HepG2 (cell line): ENCODE data around the gene TUBB4B. TPM values are rescaled to one million over a fixed set of nuclear protein-coding genes. Genes with fewer than 3 reads are reported as not detected.

Source experiments
- ATAC-seq: fragments of 200-7000 bp; cut with Tn5 transposase; 3 replicates; pipeline ENCODE4 v1.9.1; 2020; ENCODE audit warnings: mild to moderate bottlenecking, moderate library complexity
- BruUV-seq: library from RNA; stranded (reverse); fragments of 400-500 nt; replicated peaks from 2 replicates; lab custom pipeline; 2021; lab: Mats Ljungman, UMichigan
- CTCF ChIA-PET: fragments of 300-600 bp; formaldehyde crosslinking; extraction: SDS; loops from one replicate; lab custom pipeline; 2021; ENCODE audit warnings: low total read pairs, inconsistent platforms, low intra/inter-chr PET ratio; lab: Yijun Ruan, JAX
- POLR2A ChIA-PET: fragments of 350-600 bp; sonication (Branson Sonifier 250); formaldehyde crosslinking; loops from one replicate; lab custom pipeline; 2020; ENCODE audit warnings: antibody characterized with exemption, inconsistent platforms; lab: Yijun Ruan, JAX
- DNase-seq: peaks from one replicate; pipeline ENCODE4 v3.0.0-alpha.2; 2015; ENCODE audit warnings: low spot score
- FAIRE-seq: peaks from 3 replicates; lab custom pipeline; 2011; peaks lifted over from hg19 to GRCh38; lab: Jason Lieb, UNC
- H2AFZ ChIP-seq: one replicate; pipeline ENCODE4 v1.6.1; 2011; ENCODE audit warnings: low read length, inconsistent platforms
- H3K27ac ChIP-seq: fragments of 300-600 bp; 3 replicates; pipeline ENCODE4 v1.8.0; 2011; ENCODE audit warnings: mixed run types, mild to moderate bottlenecking, mixed read lengths, low read length, inconsistent platforms; ENCODE audit not compliant: insufficient read depth; ENCODE audit errors: extremely low read length
- H3K27me3 ChIP-seq, 2 experiments: fragments of 200-600 bp in 1 of 2; 2 replicates in 1 of 2; 3 replicates in 1 of 2; pipeline versions ENCODE4 v1.6.0 to v1.8.0; 2011; ENCODE audit warnings: low read length in 2 of 2, mild to moderate bottlenecking in 2 of 2, moderate library complexity in 2 of 2, inconsistent platforms in 1 of 2; ENCODE audit not compliant: insufficient read depth in 2 of 2, control insufficient read depth in 1 of 2
- H3K36me3 ChIP-seq, 2 experiments: fragments of 200-600 bp in 1 of 2; replicated peaks in 1 of 2; 2 replicates in 1 of 2; 3 replicates in 1 of 2; pipeline versions ENCODE4 v1.5.1 to v1.8.0; 2011; ENCODE audit warnings: low read length in 2 of 2, inconsistent platforms in 1 of 2; ENCODE audit not compliant: insufficient read depth in 2 of 2, control insufficient read depth in 1 of 2
- H3K4me1 ChIP-seq: 2 replicates; pipeline ENCODE4 v1.5.1; 2012; ENCODE audit warnings: low read length, inconsistent platforms; ENCODE audit not compliant: insufficient read depth
- H3K4me2 ChIP-seq: 2 replicates; pipeline ENCODE4 v1.6.0; 2011; ENCODE audit warnings: low read depth, low read length, inconsistent platforms
- H3K4me3 ChIP-seq, 3 experiments: fragments of 200-600 bp in 1 of 3; sonication (generic), shearing (Covaris generic) in 1 of 3; replicated peaks in 1 of 3; 2 replicates each; pipeline ENCODE4 v1.5.1; 2011 to 2016; ENCODE audit warnings: low read length in 3 of 3, inconsistent platforms in 2 of 3, low read depth in 2 of 3, mild to moderate bottlenecking in 2 of 3, control low read depth in 1 of 3, mixed read lengths in 1 of 3; ENCODE audit not compliant: insufficient read depth in 1 of 3
- H3K79me2 ChIP-seq: one replicate; pipeline ENCODE4 v1.6.1; 2011; ENCODE audit warnings: low read length, inconsistent platforms; ENCODE audit not compliant: insufficient read depth
- H3K9ac ChIP-seq: 2 replicates; pipeline ENCODE4 v1.6.0; 2011; ENCODE audit warnings: mild to moderate bottlenecking, low read depth, low read length, inconsistent platforms; ENCODE audit not compliant: insufficient read depth
- H3K9me3 ChIP-seq: 2 replicates; pipeline ENCODE4 v1.5.1; 2012; ENCODE audit warnings: mild to moderate bottlenecking, low read length
- H4K20me1 ChIP-seq: 2 replicates; pipeline ENCODE4 v1.6.0; 2011; ENCODE audit warnings: inconsistent platforms, mild to moderate bottlenecking, low read length, moderate library complexity; ENCODE audit not compliant: insufficient read depth
- CENPX ChIP-seq: sonication (generic); formaldehyde crosslinking; IDR thresholded peaks from 2 replicates; pipeline ENCODE4 v1.9.0; 2021; ENCODE audit warnings: mild to moderate bottlenecking, missing genetic modification reagents, moderate library complexity
- HNRNPL ChIP-seq: fragments of 200-400 bp; formaldehyde crosslinking; IDR thresholded peaks from 2 replicates; pipeline ENCODE4 v1.6.1; 2017; ENCODE audit warnings: mild to moderate bottlenecking, low read depth, low read length
- KMT2B ChIP-seq: IDR thresholded peaks from 2 replicates; pipeline ENCODE4 v1.6.1; 2016; ENCODE audit warnings: missing genetic modification reagents, missing compliant biosample characterization
- RFX3 ChIP-seq: IDR thresholded peaks from 2 replicates; pipeline ENCODE4 v1.6.1; 2016; ENCODE audit warnings: missing biosample characterization, missing genetic modification reagents
- ZNF333 ChIP-seq: sonication (generic); formaldehyde crosslinking; IDR thresholded peaks from 2 replicates; pipeline ENCODE4 v1.4.0; 2020; ENCODE audit warnings: mild to moderate bottlenecking, missing genetic modification reagents, borderline replicate concordance
- ZNF672 ChIP-seq: sonication (generic); formaldehyde crosslinking; IDR thresholded peaks from 2 replicates; pipeline ENCODE4 v1.8.1; 2022; ENCODE audit warnings: missing genetic modification reagents
- ZNF772 ChIP-seq: sonication (generic); formaldehyde crosslinking; IDR thresholded peaks from 2 replicates; pipeline ENCODE4 v1.5.0; 2020; ENCODE audit warnings: mild to moderate bottlenecking, missing genetic modification reagents
- WGBS: methylation state at CpG from one replicate; pipeline ENCODE4 v1.1.6; 2017; ENCODE audit warnings: low lambda C conversion rate; 5-methylcytosine and 5-hydroxymethylcytosine counted together
- in situ Hi-C: cut with HindIII; loops from 2 replicates; pipeline ENCODE4 v1.10.0; 2017; ENCODE audit warnings: low pct_unique_long_range_greater_than_20kb; ENCODE audit not compliant: extremely low pct_ligation_motif_present
- intact Hi-C: fragments of 100-400 bp; cut with micrococcal nuclease; formaldehyde crosslinking; loops from one replicate; pipeline ENCODE4 v1.10.0; 2022; ENCODE audit not compliant: unreplicated experiment
- polyA plus RNA-seq, 8 experiments: library from polyadenylated mRNA; depleted of rRNA in 3 of 8; stranded (reverse) in 7 of 8; unstranded in 1 of 8; fragments of >200 nt; fragmentation: Illumina TruSeq in 4 of 8; extraction: Trizol in 4 of 8; gene quantifications; 2 replicates each; pipeline versions ENCODE4 v1.2.1 to v1.2.3, GENCODE V29; 2011 to 2016; ENCODE audit warnings: low read depth in 4 of 8, missing spikeins in 1 of 8, mixed read lengths in 1 of 8; ENCODE audit not compliant: insufficient read depth in 1 of 8
- total RNA-seq, 5 experiments: library from RNA; depleted of rRNA; stranded (reverse); fragments of >200 nt; fragmentation: Illumina TruSeq; extraction: Trizol; gene quantifications; 2 replicates each; pipeline ENCODE4 v1.2.3, GENCODE V29; 2016; ENCODE audit warnings: low read depth in 1 of 5
- TF ChIP-seq, protein P1 (sequence below): sonication (generic); formaldehyde crosslinking; IDR thresholded peaks from 2 replicates; pipeline ENCODE4 v1.5.0; 2020; ENCODE audit warnings: missing genetic modification reagents
- TF ChIP-seq, protein P2 (sequence below): sonication (generic); formaldehyde crosslinking; IDR thresholded peaks from 2 replicates; pipeline ENCODE4 v1.5.0; 2020; ENCODE audit warnings: missing genetic modification reagents, mild to moderate bottlenecking, borderline replicate concordance

The TUBB4B gene
- total and polyA plus RNA-seq, 2 of the 13 experiments (the other 11 are each of a cell fraction or from before 2014, with no cell fraction given), result 182 to 412 TPM

DNA sequence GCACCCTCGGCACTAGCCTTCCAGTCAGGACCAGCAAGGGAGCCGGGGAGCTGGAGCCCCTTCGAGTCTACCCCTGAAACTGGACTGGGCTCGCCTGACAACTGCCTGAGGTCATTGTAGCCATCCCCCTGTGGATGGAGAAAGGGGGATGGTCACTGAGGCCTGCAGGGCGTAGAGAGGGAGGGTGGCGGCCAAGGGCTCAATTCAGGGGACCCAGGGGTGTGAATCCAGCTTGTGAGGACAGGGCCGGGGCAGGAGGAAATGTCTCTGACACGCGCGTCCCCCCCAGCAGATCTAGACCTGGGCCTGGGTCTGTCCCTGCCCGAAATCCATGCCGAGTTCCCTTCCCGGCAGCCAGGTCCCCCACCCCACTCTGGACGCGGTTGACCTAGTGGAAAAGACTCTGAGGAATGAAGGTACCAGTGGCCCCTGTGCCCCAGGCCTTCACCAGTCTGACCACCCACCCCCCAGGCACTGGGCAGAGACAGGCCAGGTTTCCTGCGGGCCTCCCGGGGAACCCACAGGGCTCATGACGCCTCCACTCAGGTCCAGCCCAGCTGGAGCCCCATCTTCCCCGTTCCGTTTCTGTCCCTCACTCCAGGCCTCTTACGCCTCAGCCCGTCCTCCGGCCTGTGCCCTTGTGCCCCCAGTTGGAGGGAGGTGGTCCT lies 9.6 kb upstream of the TUBB4B start:
- H3K9ac ChIP-seq, result no peak overlapping the region
- no peaks in the 10 kb centered on the region for H4K20me1 ChIP-seq
- TF ChIP-seq ZNF672 (CRISPR knock-in tag), result 0 out of 2 replicates have a peak, but pooled peaks have one; percentile 25
- TF ChIP-seq KMT2B (CRISPR knock-in tag), result no peak
- 0 out of 2 replicates have a peak, but pooled peaks have one; percentile 32 for TF ChIP-seq ZNF333 (CRISPR knock-in tag)
- no peak for TF ChIP-seq RFX3 (CRISPR knock-in tag)
- TF ChIP-seq, protein P1, sequence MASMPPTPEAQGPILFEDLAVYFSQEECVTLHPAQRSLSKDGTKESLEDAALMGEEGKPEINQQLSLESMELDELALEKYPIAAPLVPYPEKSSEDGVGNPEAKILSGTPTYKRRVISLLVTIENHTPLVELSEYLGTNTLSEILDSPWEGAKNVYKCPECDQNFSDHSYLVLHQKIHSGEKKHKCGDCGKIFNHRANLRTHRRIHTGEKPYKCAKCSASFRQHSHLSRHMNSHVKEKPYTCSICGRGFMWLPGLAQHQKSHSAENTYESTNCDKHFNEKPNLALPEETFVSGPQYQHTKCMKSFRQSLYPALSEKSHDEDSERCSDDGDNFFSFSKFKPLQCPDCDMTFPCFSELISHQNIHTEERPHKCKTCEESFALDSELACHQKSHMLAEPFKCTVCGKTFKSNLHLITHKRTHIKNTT (CRISPR knock-in tag), result no peak
- TF ChIP-seq, protein P2, sequence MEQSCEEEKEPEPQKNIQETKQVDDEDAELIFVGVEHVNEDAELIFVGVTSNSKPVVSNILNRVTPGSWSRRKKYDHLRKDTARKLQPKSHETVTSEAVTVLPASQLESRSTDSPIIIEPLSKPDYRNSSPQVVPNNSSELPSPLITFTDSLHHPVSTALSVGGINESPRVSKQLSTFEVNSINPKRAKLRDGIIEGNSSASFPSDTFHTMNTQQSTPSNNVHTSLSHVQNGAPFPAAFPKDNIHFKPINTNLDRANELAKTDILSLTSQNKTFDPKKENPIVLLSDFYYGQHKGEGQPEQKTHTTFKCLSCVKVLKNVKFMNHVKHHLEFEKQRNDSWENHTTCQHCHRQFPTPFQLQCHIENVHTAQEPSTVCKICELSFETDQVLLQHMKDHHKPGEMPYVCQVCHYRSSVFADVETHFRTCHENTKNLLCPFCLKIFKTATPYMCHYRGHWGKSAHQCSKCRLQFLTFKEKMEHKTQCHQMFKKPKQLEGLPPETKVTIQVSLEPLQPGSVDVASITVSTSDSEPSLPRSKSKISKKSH (CRISPR knock-in tag), result no peak
- no peak for TF ChIP-seq CENPX (CRISPR knock-in tag)
- no peak for TF ChIP-seq ZNF772 (CRISPR knock-in tag)
- TF ChIP-seq HNRNPL, result 0 out of 2 replicates have a peak, but pooled peaks have one; percentile 53
- no peaks in the 10 kb centered on the region for H3K9me3 ChIP-seq
- no peaks in the 10 kb centered on the region for H3K36me3 ChIP-seq
- no peak for DNase-seq
- intact Hi-C loops, result no loop called here
- BruUV-seq, result no TSS peak
- WGBS, result 95% methylated on average over 12 of the region's 23 CpGs
- ChIA-PET CTCF (no interaction called here), POLR2A (interaction anchor here (2.3 to 2.7 kb wide), 2 partner anchors 9 to 31 kb away, joined by 12 to 16 read pairs; partner anchors contain the start of genes TPRN and TUBB4B)
- H3K4me1 ChIP-seq, result peaks cover 65% of the 10 kb centered on the region
- no peak for ATAC-seq
- no peak for FAIRE-seq
- H3K4me3 ChIP-seq, result no peak overlapping the region
- peaks cover 4% of the 10 kb centered on the region for H3K79me2 ChIP-seq
- no peak overlapping the region for H3K4me2 ChIP-seq
- no peak overlapping the region for H2AFZ ChIP-seq
- in situ Hi-C loops, result no loop called here
- H3K27me3 ChIP-seq, result no peaks in the 10 kb centered on the region
- H3K27ac ChIP-seq, result peak overlapping the region; percentile 75
